ENCODE measurements around the gene ARHGAP1. TPM values are rescaled to one million over a fixed set of nuclear protein-coding genes. Genes with fewer than 3 reads are reported as not detected.
"Not testable (repeated sequence)": the region's sequence is repeated elsewhere in the genome, so short reads cannot be mapped to it uniquely, and the experiment has no call there.

The ARHGAP1 gene
- total RNA-seq, 1 donor from 2014 or later = 65.2 TPM

GRCh38 chr11:46677991-46678740, 22.3 kb downstream of the ARHGAP1 start:
- ATAC-seq (no peak), DNase-seq (no peak)
- intact Hi-C loops (cut with micrococcal nuclease) = no loop called here

DNA sequence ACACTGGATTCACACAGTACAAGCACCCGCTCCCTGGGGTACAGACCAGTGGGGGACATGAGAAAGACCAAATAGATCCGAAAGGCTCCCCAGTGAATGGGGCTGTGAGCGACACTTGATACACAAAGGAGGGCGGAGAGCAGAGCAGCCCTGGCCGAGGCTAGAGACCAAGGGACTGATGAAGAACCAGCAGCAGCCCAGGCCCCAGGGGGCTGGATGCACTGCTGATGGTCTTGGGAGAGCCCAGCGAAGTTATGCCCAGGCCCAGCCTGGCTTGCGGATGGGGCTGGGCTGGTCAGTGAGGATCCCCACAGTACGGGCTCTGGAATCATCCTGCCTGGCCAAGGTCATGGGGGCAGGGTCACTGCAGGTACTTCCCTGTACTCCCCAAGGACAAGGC, 23.2 kb downstream of the ARHGAP1 start:
- no peak for ATAC-seq
- intact Hi-C loops (cut with micrococcal nuclease) = no loop called here
- peak; percentile 30 for DNase-seq

DNA sequence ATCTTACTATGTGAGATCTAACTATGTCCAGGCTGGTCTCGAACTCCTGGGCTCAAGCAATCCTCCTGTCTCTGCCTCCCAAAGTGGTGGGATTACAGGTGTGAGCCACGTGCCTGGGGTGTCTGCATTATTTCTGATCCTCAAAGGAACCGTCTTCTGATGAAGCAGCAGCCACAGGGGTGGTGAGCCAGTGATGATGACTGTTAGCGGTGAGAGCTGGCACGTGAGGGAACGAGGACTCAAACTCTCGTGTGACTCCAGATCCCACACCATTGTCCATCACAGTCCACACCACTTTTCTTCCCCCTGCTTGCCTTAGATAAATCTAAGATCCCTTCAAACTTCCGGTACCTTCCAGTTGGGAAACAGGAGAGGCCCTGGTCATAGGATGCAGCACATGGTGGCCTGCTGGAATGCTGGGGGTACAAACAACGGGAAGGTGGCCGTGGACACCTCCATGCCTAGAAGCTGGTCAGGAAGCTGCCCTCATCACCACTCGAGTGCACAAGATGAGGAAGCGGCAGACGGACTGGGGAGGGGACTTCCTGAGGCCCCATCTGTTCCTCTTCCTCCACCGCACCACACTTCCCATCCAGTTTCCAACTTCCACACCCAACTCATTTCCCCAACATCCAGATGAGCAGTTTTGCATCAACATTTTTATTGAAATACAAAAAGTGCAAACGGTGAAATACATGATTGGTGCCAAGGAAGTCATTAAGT, 23.8 kb downstream of the ARHGAP1 start:
- no peak for ATAC-seq
- DNase-seq = no peak
- intact Hi-C loops (cut with micrococcal nuclease) = no loop called here

- DNase-seq (no peak), ATAC-seq (no peak)
- intact Hi-C loops (cut with micrococcal nuclease) = no loop called here
Observed at GRCh38 chr11:46675949-46676348, 24.5 kb downstream of the ARHGAP1 start.

GRCh38 chr11:46675288-46675851, 25.0 kb downstream of the ARHGAP1 start:
- DNase-seq (peak; percentile 64), ATAC-seq (peak; percentile 73)
- intact Hi-C loops (cut with micrococcal nuclease) = no loop called here

- ATAC-seq (peak; percentile 52), DNase-seq (peak; percentile 68)
- intact Hi-C loops (cut with micrococcal nuclease) = no loop called here
Observed at GRCh38 chr11:46674463-46675287, 25.7 kb downstream of the ARHGAP1 start.

DNA sequence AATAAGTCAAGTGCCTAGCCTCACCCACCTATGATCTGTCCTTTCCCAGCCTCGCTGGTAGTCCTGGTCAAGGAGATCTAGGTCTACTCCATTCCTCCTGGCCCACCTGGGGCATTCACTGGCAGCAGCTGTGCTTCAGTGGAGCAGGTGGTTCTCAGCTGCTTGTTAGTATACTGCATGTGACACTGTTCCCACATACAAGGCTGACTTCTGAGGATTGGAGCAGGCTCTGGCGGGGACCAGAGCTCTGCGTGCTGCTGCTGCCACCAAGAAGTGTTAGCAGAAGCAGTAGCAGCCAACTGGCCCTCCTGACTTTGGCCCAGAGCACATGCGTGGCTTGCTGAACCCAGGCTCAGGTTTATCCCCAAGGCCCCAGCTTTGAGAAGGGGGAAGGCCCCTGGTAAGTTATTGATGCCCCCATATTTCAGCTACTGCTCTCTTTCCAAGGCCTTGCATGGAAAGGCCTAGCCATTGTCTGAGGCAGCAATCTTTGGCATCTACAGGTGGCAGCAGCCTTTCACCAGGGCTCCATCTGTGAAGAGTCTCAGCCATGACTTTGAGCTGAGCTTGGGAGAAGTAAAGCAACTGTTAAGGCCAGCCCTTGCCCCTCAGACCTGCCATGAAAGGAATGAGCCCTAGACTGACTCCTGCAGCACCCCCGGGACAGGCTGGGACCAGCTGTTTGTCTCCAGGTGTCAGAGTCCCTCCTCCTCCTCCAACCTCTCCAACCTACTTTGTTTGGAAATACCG, 26.5 kb downstream of the ARHGAP1 start:
- no peak for DNase-seq
- intact Hi-C loops (cut with micrococcal nuclease) = no loop called here

DNA sequence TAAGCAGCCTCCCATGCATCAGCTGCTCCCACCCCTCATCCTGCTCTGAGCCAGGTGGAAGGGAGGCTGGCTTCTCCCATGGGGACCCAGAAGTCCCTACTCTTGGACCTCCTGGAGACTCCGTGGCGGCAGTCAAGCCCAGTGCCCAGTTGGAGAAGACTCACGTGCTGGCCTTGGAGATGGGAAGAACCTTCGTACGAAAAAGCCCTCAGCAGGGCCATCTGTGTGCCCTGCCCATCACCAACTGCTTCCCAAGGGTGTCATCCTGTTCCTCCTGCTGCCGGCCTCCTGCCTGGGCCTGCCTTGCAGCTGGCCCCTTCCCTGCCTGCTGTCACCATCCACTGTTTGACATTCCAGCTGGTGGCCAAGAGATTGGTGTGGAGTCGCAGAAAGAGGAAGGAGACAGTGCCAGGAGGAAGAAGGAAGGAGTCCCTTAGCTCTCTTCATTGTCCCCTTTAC, 28.0 kb downstream of the ARHGAP1 start:
- intact Hi-C loops (cut with micrococcal nuclease) = no loop called here
- DNase-seq = no peak
- no peak for ATAC-seq

More for the DNA sequence above, 26.5 kb downstream of the ARHGAP1 start:
- ATAC-seq = peak; percentile 4

- DNase-seq = no peak
- intact Hi-C loops (cut with micrococcal nuclease) = no loop called here
- ATAC-seq = no peak
Observed at GRCh38 chr11:46671958-46672315, 28.5 kb downstream of the ARHGAP1 start.

DNA sequence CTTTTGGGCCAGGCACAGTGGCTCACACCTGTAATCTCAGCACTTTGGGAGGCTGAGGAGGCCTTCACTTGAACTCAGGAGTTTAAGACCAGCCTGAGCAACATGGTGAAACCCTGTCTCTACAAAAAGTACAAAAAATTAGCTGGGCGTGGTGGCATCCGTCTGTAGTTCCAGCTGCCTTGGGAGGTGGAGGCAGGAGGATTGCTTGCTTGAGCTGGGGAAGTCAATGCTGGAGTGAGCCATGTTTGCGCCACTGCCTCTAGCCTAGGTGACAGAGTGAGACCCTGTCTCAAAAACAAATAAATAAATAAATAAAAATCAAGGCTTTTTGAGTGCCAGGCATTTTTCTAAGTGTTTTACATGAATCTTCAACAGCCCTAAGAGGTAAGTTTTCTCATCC, 29.9 kb downstream of the ARHGAP1 start:
- DNase-seq; ATAC-seq; intact Hi-C loops (cut with micrococcal nuclease): not testable (repeated sequence)

DNA sequence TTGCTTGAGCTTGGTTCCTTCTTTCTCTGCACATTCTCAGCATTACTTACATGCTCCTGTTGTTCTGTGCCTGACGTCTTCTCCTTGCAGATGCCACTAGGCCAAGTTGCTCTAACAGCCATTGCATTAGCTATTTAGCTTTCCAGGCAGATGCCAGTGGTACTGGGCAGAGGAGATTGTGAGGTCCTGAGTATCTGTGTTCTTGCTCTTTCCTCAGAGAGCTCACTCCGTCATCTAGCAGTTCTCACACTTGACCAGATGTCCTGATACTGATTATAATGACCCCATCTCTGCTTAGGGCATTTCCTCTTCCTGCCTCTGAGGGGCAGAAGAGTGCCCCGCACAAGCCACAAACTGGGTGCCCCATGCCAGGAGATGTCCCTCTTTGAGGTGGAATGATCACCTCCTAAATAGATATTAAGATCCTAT, 30.7 kb downstream of the ARHGAP1 start:
- ATAC-seq (no peak), DNase-seq (no peak)
- intact Hi-C loops (cut with micrococcal nuclease) = no loop called here

- ATAC-seq = no peak
- intact Hi-C loops (cut with micrococcal nuclease) = no loop called here
- no peak for DNase-seq
Observed at GRCh38 chr11:46668480-46669085, 31.8 kb downstream of the ARHGAP1 start.

DNA sequence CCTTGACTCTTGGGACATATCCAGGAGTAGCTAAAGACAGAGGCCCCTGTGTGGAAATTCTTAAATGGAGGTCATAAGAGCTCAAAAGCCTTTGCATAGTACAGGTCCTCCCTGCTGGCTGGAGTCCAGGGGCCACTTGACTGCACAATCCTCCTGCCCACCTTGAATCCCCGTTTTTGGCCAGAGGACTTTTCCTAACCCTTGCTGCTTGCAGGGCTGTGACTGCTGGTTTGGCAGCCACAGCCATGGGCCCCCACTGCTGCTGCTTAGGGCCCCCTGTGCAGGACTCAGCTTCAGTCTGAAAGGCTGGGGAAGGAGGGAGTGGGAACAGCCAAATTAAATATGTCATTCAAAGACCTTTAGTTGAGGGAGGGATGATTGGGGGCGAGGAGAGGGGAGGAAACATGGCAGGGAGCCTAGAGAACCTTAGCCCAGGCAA, 33.4 kb downstream of the ARHGAP1 start:
- intact Hi-C loops (cut with micrococcal nuclease) = no loop called here
- ATAC-seq (peak; percentile 44), DNase-seq (peak; percentile 59)

- DNase-seq = no peak
Observed at GRCh38 chr11:46666516-46666915, 33.9 kb downstream of the ARHGAP1 start.

GRCh38 chr11:46665356-46665755, 35.1 kb downstream of the ARHGAP1 start:
- no peak for DNase-seq
- intact Hi-C loops (cut with micrococcal nuclease) = no loop called here
- no peak for ATAC-seq

More at GRCh38 chr11:46666516-46666915, 33.9 kb downstream of the ARHGAP1 start:
- intact Hi-C loops (cut with micrococcal nuclease) = no loop called here
- ATAC-seq = peak; percentile 74

DNA sequence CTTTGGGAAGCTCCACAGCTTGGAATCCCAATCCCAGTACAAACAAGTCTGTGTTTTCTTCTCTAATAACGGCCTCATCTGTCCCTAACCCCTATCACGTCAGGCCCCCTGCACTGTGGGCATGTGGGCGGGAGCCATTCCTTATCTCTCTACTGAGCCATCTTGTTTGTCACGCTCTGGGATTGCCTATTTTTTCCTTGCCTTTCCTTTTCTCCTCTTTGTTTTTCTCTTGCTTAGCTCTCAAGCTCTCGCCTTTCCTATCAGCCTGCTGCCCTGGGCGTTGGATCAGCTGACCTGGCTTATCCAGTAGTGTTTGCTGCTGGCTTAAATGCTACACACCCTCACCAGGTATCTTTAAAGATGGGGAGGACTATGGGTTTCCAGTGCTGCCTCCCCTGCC, 35.8 kb downstream of the ARHGAP1 start:
- ATAC-seq (no peak), DNase-seq (no peak)
- intact Hi-C loops (cut with micrococcal nuclease) = no loop called here

DNA sequence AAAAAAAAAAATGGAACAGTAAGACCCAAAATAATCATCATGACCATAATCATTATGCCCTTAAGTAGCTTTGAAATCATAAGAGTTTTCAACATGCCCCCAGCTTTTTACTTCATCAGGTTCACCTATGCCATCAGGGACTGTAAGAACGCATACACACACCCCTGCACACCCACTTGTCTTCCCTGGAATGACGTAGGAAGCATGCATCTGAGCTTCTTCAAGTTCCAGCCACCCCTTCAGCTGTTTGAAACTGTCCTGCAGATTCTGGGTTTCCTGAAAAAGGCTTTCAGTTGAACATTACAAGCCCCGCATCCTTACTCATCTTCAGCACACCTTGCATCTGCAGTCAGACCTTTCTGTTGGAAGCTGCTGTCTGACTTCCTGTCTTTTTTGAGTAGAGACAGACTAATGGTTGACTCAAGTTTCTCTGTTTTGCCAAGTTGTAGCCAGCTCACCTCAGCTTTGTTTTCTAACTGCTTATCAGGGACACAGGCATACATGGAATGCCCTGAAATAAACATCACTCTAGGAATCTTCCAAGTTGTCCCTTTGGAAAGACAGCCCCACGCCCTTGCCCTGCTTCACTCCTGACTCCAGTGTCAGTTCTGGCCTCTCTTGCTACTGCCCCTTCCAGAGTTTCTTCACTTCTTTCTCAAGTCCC, 37.0 kb downstream of the ARHGAP1 start:
- DNase-seq (no peak), ATAC-seq (no peak)
- intact Hi-C loops (cut with micrococcal nuclease) = no loop called here

- intact Hi-C loops (cut with micrococcal nuclease) = no loop called here
- ATAC-seq (no peak), DNase-seq (no peak)
Observed at GRCh38 chr11:46662366-46662765, 38.1 kb downstream of the ARHGAP1 start.

Data from left ventricle myocardium superior (tissue), 1 donor.